Measurements from ENCODE around the gene SEMA4D.
"Not testable (repeated sequence)": the region's sequence is repeated elsewhere in the genome, so short reads cannot be mapped to it uniquely, and the experiment has no call there.

SEMA4D gene

DNA sequence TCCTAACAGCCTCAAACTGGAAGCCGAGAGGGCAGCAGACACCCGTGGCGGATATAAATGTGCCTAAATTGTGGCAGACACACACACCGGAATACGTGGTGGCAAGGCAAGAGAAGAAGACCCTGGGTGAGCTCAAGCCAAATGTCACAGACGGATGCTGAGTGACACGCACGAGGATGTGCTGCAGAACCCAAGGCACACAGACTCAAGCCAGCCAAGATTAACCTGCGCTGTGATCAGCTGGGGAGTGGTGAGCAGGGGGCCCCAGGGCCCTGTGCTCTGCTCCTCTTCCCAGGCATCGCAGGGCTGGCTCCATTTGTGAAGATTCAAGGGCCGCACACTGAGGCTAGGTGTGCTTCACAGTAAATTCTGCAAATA is 16.4 kb downstream of the SEMA4D start:
- DNase-seq (ENCODE audit: low spot score), result no peak

DNA sequence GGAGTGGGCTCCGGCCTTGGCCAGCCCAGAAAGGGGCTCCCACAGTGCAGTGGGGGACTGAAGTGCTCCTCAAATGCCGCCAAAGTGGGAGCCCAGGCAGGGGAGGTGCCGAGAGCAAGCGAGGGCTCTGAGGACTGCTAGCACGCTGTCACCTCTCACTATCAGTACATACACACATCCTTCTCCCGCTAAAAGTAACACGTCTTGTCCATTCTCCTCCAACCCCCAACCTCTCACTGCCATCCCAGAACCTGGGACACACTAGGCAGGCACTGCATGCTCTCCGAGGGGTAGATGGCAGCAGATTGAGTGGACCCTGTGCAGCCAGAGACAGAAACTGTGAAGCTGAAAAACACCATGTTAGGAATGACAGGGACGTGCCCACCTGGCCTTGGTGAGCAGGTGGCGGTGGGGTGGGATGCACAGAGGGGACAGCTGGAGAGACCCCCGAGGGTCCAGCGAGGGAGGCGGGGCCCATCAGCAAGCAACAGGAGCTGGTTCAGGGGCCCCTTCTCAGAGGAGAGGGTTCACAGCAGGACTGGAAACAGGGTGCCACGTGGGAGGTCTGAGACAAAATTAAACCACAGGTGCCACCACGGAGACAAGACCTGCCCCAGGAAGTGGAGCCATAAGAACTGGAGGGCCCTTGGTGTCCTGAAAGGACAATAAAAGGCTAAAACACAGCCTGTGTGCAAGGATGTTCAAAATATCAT is 16.9 kb downstream of the SEMA4D start:
- no peak for DNase-seq (ENCODE audit: low spot score)

GRCh38 chr9:89480372-89480771 is 17.5 kb downstream of the SEMA4D start:
- not testable (repeated sequence) for DNase-seq (ENCODE audit: low spot score)

GRCh38 chr9:89479669-89480011 is 18.3 kb downstream of the SEMA4D start:
- DNase-seq (ENCODE audit: low spot score), result peak; percentile 76

- DNase-seq (ENCODE audit: low spot score), result peak; percentile 80
These were observed 18.9 kb downstream of the SEMA4D start for GRCh38 chr9:89478821-89479668.

DNA sequence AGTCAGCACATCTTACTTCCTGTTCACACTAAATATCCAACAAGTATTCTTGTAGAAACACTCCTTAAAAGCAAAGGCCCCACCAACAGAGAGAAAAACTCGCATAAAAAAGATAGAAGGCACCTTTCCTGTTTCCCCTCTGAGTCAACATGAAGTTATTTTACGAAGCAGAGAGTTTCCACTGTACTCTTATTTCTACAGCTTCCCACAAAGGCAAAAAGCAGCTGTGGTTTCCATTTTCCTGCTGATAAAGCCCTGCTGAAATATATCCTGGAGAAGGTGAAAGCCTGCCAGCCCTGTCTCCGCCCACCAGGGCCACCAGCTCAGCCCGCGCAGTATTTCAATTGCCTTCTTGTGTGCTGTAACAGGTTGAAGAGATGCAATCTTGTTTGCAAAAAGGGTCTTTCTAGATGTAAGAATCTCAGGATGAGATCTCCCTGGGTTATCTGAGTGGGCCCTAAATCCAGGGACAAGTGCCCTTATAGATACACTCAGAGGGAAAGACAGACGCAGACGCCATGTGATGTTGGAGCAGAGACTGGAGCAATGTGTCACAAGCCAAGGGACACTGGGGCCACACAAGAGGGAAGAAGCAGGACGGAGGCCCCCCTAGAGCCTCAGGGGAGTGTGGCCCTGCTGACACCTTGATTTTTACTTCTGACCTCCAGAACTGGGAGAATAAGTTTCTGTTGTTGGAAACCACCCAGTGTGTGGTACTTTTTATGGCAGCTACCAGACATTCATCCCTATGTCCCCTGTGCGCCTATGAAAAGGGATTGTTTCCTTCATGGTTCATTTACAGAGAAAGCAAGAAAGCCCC is 19.9 kb downstream of the SEMA4D start:
- peak; percentile 79 for DNase-seq (ENCODE audit: low spot score)

DNA sequence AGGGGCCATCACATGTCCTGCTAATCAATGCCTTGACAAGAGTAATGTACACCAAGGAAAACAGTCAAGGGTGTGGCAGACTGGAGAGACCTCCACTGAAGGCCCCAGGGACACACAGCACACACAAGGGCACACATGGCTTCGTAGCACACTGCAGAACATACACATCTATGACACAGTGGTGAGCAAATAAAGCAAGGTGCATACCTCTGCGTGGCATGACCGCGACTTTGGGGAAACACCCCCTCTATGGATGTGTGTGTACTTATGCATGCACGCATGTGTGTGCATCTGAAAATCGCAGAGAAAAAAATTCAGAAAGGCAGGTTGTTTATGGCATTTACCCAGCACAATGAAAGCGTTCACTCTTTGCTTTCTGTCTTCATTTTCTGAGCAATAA is 20.5 kb downstream of the SEMA4D start:
- DNase-seq (ENCODE audit: low spot score), result no peak

GRCh38 chr9:89476546-89476945 is 21.4 kb downstream of the SEMA4D start:
- DNase-seq (ENCODE audit: low spot score), result no peak

DNA sequence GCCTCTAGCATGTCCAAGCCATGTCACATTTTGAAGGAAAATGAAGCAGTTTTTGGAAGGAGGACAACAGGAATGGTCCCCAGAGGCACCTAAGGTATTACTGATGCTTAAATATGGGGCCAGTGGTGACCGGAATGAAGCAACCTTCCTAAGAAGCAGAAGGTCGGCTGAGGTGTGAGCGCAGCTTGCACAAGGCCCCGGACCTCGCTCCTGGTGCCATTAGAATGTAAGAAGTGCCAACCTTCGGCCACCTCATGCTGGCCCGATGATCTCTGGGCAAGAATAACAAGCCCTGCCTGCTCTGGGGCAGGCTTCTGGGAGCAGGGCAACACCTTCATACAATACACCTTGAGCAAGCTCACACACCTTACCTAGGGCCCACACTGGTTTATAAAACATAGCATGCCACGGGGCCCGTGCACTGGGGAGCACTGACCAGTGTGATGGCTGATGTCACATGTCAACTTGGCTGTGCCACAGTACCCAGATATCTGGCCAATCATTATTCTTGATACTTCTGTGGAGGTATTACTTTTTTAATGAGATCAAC is 21.9 kb downstream of the SEMA4D start:
- no peak for DNase-seq (ENCODE audit: low spot score)

- no peak for DNase-seq (ENCODE audit: low spot score)
These were observed 23.0 kb downstream of the SEMA4D start for GRCh38 chr9:89474939-89475338.

- DNase-seq (ENCODE audit: low spot score), result no peak
These were observed 24.0 kb downstream of the SEMA4D start for GRCh38 chr9:89473762-89474469.

DNA sequence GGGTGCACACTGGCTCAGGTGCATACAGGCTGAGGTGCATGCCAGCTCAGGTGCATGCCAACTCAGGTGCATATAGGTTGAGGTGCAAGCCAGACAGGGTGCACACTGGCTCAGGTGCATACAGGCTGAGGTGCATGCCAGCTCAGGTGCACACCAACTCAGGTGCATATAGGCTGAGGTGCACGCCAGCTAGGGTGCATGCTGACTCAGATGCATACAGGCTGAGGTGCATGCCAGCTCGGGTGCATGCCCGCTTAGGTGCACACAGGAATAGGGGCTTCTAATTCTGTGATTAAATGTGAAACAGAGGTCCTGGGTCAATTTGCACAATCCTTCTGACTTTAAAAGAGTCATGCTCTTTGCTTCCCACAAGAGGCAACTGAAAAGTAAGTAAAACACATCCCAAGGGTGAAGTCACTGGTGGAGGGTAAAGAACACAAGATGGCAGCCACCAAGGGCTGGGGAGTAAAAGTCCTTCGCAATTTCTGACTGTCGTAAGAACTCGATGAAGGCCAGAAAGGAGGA is 26.1 kb downstream of the SEMA4D start:
- peak; percentile 71 for DNase-seq (ENCODE audit: low spot score)

DNA sequence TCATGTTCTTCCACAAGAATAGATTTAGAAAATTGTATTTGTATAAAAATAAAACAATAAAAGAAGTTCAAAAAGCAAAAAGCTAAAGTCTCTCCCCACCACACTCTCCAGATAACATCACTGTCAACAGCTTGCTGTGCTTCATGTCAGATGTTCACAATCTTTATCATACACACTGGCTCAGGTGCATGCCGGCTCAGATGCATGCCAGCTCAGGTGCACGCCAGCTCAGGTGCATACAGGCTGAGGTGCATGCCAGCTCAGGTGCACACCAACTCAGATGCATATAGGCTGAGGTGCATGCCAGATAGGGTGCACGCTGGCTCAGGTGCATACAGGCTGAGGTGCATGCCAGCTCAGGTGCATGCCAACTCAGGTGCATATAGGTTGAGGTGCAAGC is 26.5 kb downstream of the SEMA4D start:
- no peak for DNase-seq (ENCODE audit: low spot score)

GRCh38 chr9:89470224-89470839 is 27.6 kb downstream of the SEMA4D start:
- no peak for DNase-seq (ENCODE audit: low spot score)

DNA sequence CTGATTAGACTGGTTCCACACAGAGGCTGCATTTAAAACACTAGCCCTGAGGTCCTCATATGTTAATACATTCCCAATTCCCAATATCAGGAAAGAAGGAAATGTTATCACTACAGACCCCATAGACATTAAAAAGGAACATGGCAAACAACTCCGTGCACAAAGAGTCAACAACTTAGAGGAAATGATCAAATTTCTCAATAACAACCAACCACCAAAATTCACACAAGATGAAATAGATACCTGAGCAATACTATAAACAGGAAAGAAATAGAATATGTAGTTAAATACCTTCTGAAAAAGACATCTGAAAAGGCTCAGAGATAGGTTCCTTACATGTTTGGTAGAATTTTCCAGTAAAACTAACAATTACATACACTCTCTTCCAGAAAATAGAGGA is 28.9 kb downstream of the SEMA4D start:
- no peak for DNase-seq (ENCODE audit: low spot score)

- DNase-seq (ENCODE audit: low spot score), result no peak
These were observed 29.5 kb downstream of the SEMA4D start for GRCh38 chr9:89468281-89468960.

- no peak for DNase-seq (ENCODE audit: low spot score)
These were observed 30.7 kb downstream of the SEMA4D start for GRCh38 chr9:89467278-89467625.

- DNase-seq (ENCODE audit: low spot score), result peak; percentile 72
These were observed 31.2 kb downstream of the SEMA4D start for GRCh38 chr9:89466451-89467277.

GRCh38 chr9:89465726-89466308 is 32.1 kb downstream of the SEMA4D start:
- DNase-seq (ENCODE audit: low spot score), result no peak

Measured in activated CD4-positive, alpha-beta T cell treated with anti-CD3 and anti-CD28 coated beads, Interleukin-2, Interleukin-4, amounts not matched to agents 100 ng/mL and 50 ng/mL, durations not matched to agents 16 hours and 8 hours (primary cell).